Liver (tissue), 9 donors: Measurements from ENCODE around the gene DTWD2. TPM values are rescaled to one million over a fixed set of nuclear protein-coding genes. Genes with fewer than 3 reads are reported as not detected.
"Not testable (repeated sequence)": the region's sequence is repeated elsewhere in the genome, so short reads cannot be mapped to it uniquely, and the experiment has no call there.

Source experiments
- DNase-seq: peaks from one replicate; pipeline ENCODE4 v3.0.0-alpha.2; 2017; ENCODE audit warnings: low spot score
- H3K27ac ChIP-seq, 2 donors: one replicate each; pipeline ENCODE4 v1.7.0; 2013; ENCODE audit warnings: inconsistent platforms in 2 of 2, low read length in 2 of 2, control low read depth in 1 of 2, low read depth in 1 of 2, mild to moderate bottlenecking in 1 of 2
- H3K27me3 ChIP-seq, 4 donors: one replicate each; pipeline versions ENCODE4 v1.6.1 to v1.7.0; 2013; ENCODE audit warnings: low read length in 3 of 4, inconsistent platforms in 1 of 4, mild to moderate bottlenecking in 1 of 4, moderate library complexity in 1 of 4; ENCODE audit not compliant: control insufficient read depth in 4 of 4, insufficient read depth in 4 of 4
- H3K36me3 ChIP-seq, 4 donors: one replicate each; pipeline versions ENCODE4 v1.6.1 to v1.7.0; 2013; ENCODE audit warnings: low read length in 3 of 4, mild to moderate bottlenecking in 3 of 4, low read depth in 1 of 4, moderate library complexity in 1 of 4; ENCODE audit not compliant: control insufficient read depth in 4 of 4, insufficient read depth in 3 of 4
- H3K4me1 ChIP-seq, 4 donors: one replicate each; pipeline versions ENCODE4 v1.6.1 to v1.7.0; 2013; ENCODE audit warnings: low read length in 3 of 4, mild to moderate bottlenecking in 3 of 4, moderate library complexity in 1 of 4; ENCODE audit not compliant: control insufficient read depth in 4 of 4, insufficient read depth in 4 of 4
- H3K4me3 ChIP-seq, 3 donors: one replicate each; pipeline versions ENCODE4 v1.6.1 to v1.7.0; 2013; ENCODE audit warnings: low read length in 3 of 3, control low read depth in 1 of 3, low read depth in 1 of 3, mild to moderate bottlenecking in 1 of 3
- H3K9ac ChIP-seq, 2 donors: one replicate each; pipeline ENCODE4 v1.7.0; 2013; ENCODE audit warnings: low read length in 2 of 2, mild to moderate bottlenecking in 2 of 2, moderate library complexity in 2 of 2, control low read depth in 1 of 2, low read depth in 1 of 2
- H3K9me3 ChIP-seq, 4 donors: one replicate each; pipeline versions ENCODE4 v1.6.1 to v1.7.0; 2013; ENCODE audit warnings: low read length in 3 of 4; ENCODE audit not compliant: control insufficient read depth in 4 of 4
- CTCF ChIP-seq: fragments of 150-350 bp; IDR thresholded peaks from 2 replicates; pipeline ENCODE4 v1.5.1; 2017; ENCODE audit warnings: improper control_type of control experiment, low read depth, low read length; ENCODE audit not compliant: missing input control
- EGR1 ChIP-seq, 2 donors: IDR thresholded peaks; 2 replicates each; pipeline ENCODE4 v1.6.1; 2016 to 2018; ENCODE audit warnings: antibody characterized with exemption in 2 of 2, low read depth in 2 of 2
- FOXA1 ChIP-seq: IDR thresholded peaks from 2 replicates; pipeline ENCODE4 v1.6.1; 2016; ENCODE audit warnings: antibody characterized with exemption
- FOXA2 ChIP-seq: IDR thresholded peaks from 2 replicates; pipeline ENCODE4 v1.6.1; 2016; ENCODE audit warnings: antibody characterized with exemption
- HNF4A ChIP-seq, 2 donors: conservative IDR thresholded peaks; 2 replicates each; pipeline ENCODE4 v1.6.1; 2016; ENCODE audit warnings: antibody characterized with exemption in 2 of 2, mild to moderate bottlenecking in 2 of 2
- HNF4G ChIP-seq: IDR thresholded peaks from 2 replicates; pipeline ENCODE4 v1.6.1; 2016; ENCODE audit warnings: antibody characterized with exemption
- JUND ChIP-seq, 2 donors: IDR thresholded peaks; 2 replicates each; pipeline ENCODE4 v1.6.1; 2016; ENCODE audit warnings: antibody characterized with exemption in 2 of 2
- NR2F2 ChIP-seq: IDR thresholded peaks from 2 replicates; pipeline ENCODE4 v1.6.1; 2016; ENCODE audit warnings: antibody characterized with exemption
- RAD21 ChIP-seq, 2 donors: IDR thresholded peaks; 2 replicates each; pipeline ENCODE4 v1.6.1; 2016; ENCODE audit warnings: antibody characterized with exemption in 2 of 2, mild to moderate bottlenecking in 2 of 2
- REST ChIP-seq: IDR thresholded peaks from 2 replicates; pipeline ENCODE4 v1.6.1; 2016; ENCODE audit warnings: antibody characterized with exemption, mild to moderate bottlenecking
- RXRA ChIP-seq, 2 donors: IDR thresholded peaks; 2 replicates each; pipeline ENCODE4 v1.6.1; 2017 to 2018; ENCODE audit warnings: antibody characterized with exemption in 2 of 2, mild to moderate bottlenecking in 1 of 2
- SP1 ChIP-seq: IDR thresholded peaks from 2 replicates; pipeline ENCODE4 v1.6.1; 2018; ENCODE audit warnings: antibody characterized with exemption, mild to moderate bottlenecking
- TAF1 ChIP-seq: conservative IDR thresholded peaks from 2 replicates; pipeline ENCODE4 v1.6.1; 2016; ENCODE audit warnings: antibody characterized with exemption, mild to moderate bottlenecking
- YY1 ChIP-seq: IDR thresholded peaks from 2 replicates; pipeline ENCODE4 v1.6.1; 2016; ENCODE audit warnings: antibody characterized with exemption, mild to moderate bottlenecking
- ZBTB33 ChIP-seq: IDR thresholded peaks from 2 replicates; pipeline ENCODE4 v1.6.1; 2016; ENCODE audit warnings: antibody characterized with exemption
- WGBS: extraction: QIAGEN DNeasy Blood & Tissue Kit; methylation state at CpG from one replicate; pipeline ENCODE4 v1.1.7; 2013; 5-methylcytosine and 5-hydroxymethylcytosine counted together
- polyA plus RNA-seq, 2 donors: library from polyadenylated mRNA; stranded (reverse) in 1 of 2; unstranded in 1 of 2; fragments of 200-250 nt in 1 of 2; fragments of >200 nt in 1 of 2; fragmentation: Nextera tagmentation in 1 of 2; extraction: Ambion mirVana in 1 of 2; gene quantifications; one replicate each; pipeline versions ENCODE4 v1.2.1 to v1.2.3, GENCODE V29; 2013 to 2015
- total RNA-seq, 2 donors: library from RNA; depleted of rRNA; stranded (reverse); fragments of >200 nt; gene quantifications; one replicate each; pipeline ENCODE4 v1.2.3, GENCODE V29; 2014
- donor health status: healthy.
- donor health status: healthy.
- donor health status: healthy.
- donor health status: healthy.
- donor health status: healthy.

Gene DTWD2
- total and polyA plus RNA-seq, 4 donors: 2.3 to 10.7 (median 4.3) TPM

GRCh38 chr5:118918232-118918631, 70.1 kb downstream of the DTWD2 start:
- 97% methylated on average over 7 of the region's 7 CpGs for WGBS
- no peak overlapping the region for H3K4me3 ChIP-seq
- H3K4me1 ChIP-seq: no peaks in the 10 kb centered on the region
- no peak overlapping the region for H3K9ac ChIP-seq
- TF ChIP-seq RAD21 (IDR thresholded peaks at IDR 0.05): no peak
- no peak for TF ChIP-seq HNF4G
- TF ChIP-seq FOXA1: no peak
- TF ChIP-seq SP1: no peak
- no peak for TF ChIP-seq HNF4A (conservative IDR thresholded peaks at IDR 0.05)
- TF ChIP-seq TAF1: no peak
- TF ChIP-seq FOXA2: no peak
- TF ChIP-seq CTCF: no peak
- TF ChIP-seq JUND (IDR thresholded peaks at IDR 0.05): no peak
- TF ChIP-seq REST: no peak
- TF ChIP-seq EGR1 (IDR thresholded peaks at IDR 0.05; ENCODE audit: low read depth in 2 of 2): no peak
- no peak for TF ChIP-seq RXRA (IDR thresholded peaks at IDR 0.05)
- TF ChIP-seq ZBTB33: no peak
- TF ChIP-seq YY1: no peak
- TF ChIP-seq NR2F2: no peak
- H3K36me3 ChIP-seq: no peaks in the 10 kb centered on the region
- no peaks in the 10 kb centered on the region for H3K9me3 ChIP-seq
- no peaks in the 10 kb centered on the region for H3K27me3 ChIP-seq
- no peak for DNase-seq
- H3K27ac ChIP-seq: no peak overlapping the region

- 85% methylated on average over 5 of the region's 5 CpGs for WGBS
- DNase-seq: not testable (repeated sequence)
Observed at GRCh38 chr5:118907536-118907935, 80.8 kb downstream of the DTWD2 start.

More at GRCh38 chr5:118907536-118907935, 80.8 kb downstream of the DTWD2 start:
- H3K9ac ChIP-seq, H3K27ac ChIP-seq, H3K4me3 ChIP-seq, H3K36me3 ChIP-seq, H3K9me3 ChIP-seq, H3K27me3 ChIP-seq, H3K4me1 ChIP-seq: not testable (repeated sequence)
- peak; percentile 22 to 61 for TF ChIP-seq HNF4A (conservative IDR thresholded peaks at IDR 0.05)
